Fibroblast of peridontal ligament (primary cell): ENCODE data around the gene RELB.

Source experiments
- DNase-seq: peaks from one replicate; pipeline ENCODE4 v3.0.0-alpha.2; 2010; ENCODE audit errors: extremely low read depth

The RELB gene

GRCh38 chr19:45079063-45079910, 78.0 kb downstream of the RELB start, which contains the start of gene GEMIN7:
Gene GEMIN7 (plus strand): TSS chr19:45079260. CDS start chr19:45090115, 10,855 bp downstream.
- DNase-seq: peak; percentile 53

DNA sequence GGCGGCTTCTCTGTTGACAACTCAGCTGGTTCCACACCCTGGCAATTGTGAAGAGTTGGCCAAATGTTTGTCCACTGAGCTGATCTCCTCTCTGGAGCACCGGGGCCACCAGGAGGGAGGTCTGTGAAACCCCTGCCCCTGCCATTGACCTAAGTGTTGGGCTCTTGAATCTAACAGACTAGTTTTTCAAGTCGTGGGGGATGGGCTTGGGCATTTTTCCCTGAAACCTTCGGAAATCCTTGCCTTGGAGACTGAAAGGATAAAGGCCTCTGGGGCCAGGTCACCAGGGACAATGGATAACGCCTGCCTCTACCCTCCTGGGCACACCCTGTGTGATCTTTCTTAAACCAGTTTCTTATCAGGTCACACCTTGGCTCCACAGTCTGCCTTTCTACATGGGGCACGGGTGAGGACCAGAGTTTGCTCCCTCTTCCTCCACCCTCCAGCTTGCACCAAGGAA, 78.7 kb downstream of the RELB start:
- DNase-seq: no peak

GRCh38 chr19:45082170-45082569, 80.9 kb downstream of the RELB start:
- DNase-seq: no peak

GRCh38 chr19:45086480-45086879, 85.2 kb downstream of the RELB start:
- no peak for DNase-seq

DNA sequence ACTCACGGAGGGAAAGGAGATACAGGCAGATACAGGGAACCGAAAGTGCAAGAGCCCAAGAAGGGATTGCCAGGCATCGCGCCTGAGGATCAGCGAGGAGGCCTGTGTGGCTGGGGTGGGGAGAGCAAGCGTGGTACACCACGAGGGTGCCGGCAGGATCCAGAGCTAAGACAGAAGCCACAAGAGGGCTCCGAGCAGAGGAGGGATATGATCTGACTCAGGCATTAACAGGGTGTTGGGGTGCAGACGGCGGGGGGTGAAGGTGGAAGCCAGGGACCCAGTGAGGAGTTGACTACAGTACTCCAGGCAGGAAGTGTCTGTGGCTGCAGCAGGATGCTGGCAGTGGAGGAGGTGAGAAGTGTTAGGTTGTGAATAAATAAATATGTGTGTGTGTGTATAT, 86.3 kb downstream of the RELB start:
- DNase-seq: no peak
